Esophagus squamous epithelium (tissue), 4 donors: Measurements from ENCODE around the gene PAK6.

ENCODE experiments used
- CTCF ChIP-seq, 6 experiments: fragments of 450-650 bp in 4 of 6; fragments of 200-600 bp in 2 of 6; sonication (generic) in 2 of 6; IDR thresholded peaks; one replicate each; pipeline ENCODE4 v1.5.1; 2016 to 2019; ENCODE audit warnings: antibody characterized with exemption in 6 of 6, mild to moderate bottlenecking in 4 of 6, moderate library complexity in 4 of 6
- POLR2A ChIP-seq, 4 donors: fragments of 450-650 bp; IDR thresholded peaks; one replicate each; pipeline ENCODE4 v1.6.1; 2017; ENCODE audit warnings: antibody characterized with exemption in 4 of 4, mild to moderate bottlenecking in 4 of 4, moderate library complexity in 3 of 4

- TF ChIP-seq CTCF (IDR thresholded peaks at IDR 0.05) (peak; percentile 81 to 93 (median 91)), POLR2A (IDR thresholded peaks at IDR 0.05) (no peak)
Observed at GRCh38 chr15:40217166-40217824, 21.6 kb upstream of the PAK6 start.
